GM18873 (cell line): ENCODE measurements around the gene TPRN.

Experiments used
- ATAC-seq: cut with Tn5 transposase; IDR thresholded peaks from one replicate; pipeline ENCODE4 v1.9.1; 2021; ENCODE audit warnings: mild to moderate bottlenecking, moderate library complexity, moderate number of reproducible peaks; ENCODE audit not compliant: unreplicated experiment, low FRiP score

Gene TPRN

GRCh38 chr9:137148661-137149060, 51.9 kb downstream of the TPRN start:
- ATAC-seq, result no peak

GRCh38 chr9:137148242-137148641, 52.3 kb downstream of the TPRN start:
- no peak for ATAC-seq

GRCh38 chr9:137147793-137148160, 52.8 kb downstream of the TPRN start:
- no peak for ATAC-seq

- ATAC-seq, result no peak
Measured at GRCh38 chr9:137147091-137147792, 53.3 kb downstream of the TPRN start.

GRCh38 chr9:137146527-137146918, 54.0 kb downstream of the TPRN start:
- ATAC-seq, result no peak

GRCh38 chr9:137145731-137146526, 54.6 kb downstream of the TPRN start:
- no peak for ATAC-seq

- ATAC-seq, result no peak
Measured at GRCh38 chr9:137143459-137143858, 57.1 kb downstream of the TPRN start.

- no peak for ATAC-seq
Measured at GRCh38 chr9:137141976-137142936, 58.3 kb downstream of the TPRN start.
